Measurements from ENCODE around the gene PRKCZ.

- no peak for TF ChIP-seq CTCF (IDR thresholded peaks at IDR 0.05)
- TF ChIP-seq POLR2A (IDR thresholded peaks at IDR 0.05): no peak
These were observed 86.4 kb downstream of the PRKCZ start for GRCh38 chr1:2136386-2137235.
